HFFc6 (cell line): ENCODE measurements around the gene CDH20. TPM values are rescaled to one million over a fixed set of nuclear protein-coding genes. Genes with fewer than 3 reads are reported as not detected.

Source experiments
- DNase-seq: peaks from one replicate; pipeline ENCODE4 v3.0.0-alpha.2; 2018
- H3K27ac Mint-ChIP-seq: 2 replicates; pipeline ENCODE4 v1.8.0; 2020; ENCODE audit warnings: mild to moderate bottlenecking, mixed read lengths
- H3K27me3 Mint-ChIP-seq: 2 replicates; pipeline ENCODE4 v1.8.0; 2021; ENCODE audit warnings: mild to moderate bottlenecking, moderate library complexity, mixed read lengths; ENCODE audit not compliant: insufficient read depth
- H3K36me3 Mint-ChIP-seq: 2 replicates; pipeline ENCODE4 v1.8.0; 2021; ENCODE audit warnings: low read depth, mixed read lengths
- H3K4me1 Mint-ChIP-seq: 2 replicates; pipeline ENCODE4 v1.8.0; 2020; ENCODE audit warnings: low read depth, mixed read lengths
- H3K4me3 Mint-ChIP-seq: 2 replicates; pipeline ENCODE4 v1.8.0; 2020; ENCODE audit warnings: mild to moderate bottlenecking, moderate library complexity, mixed read lengths
- H3K9me3 Mint-ChIP-seq: 2 replicates; pipeline ENCODE4 v1.8.0; 2020; ENCODE audit warnings: mild to moderate bottlenecking, mixed read lengths
- CTCF ChIP-seq: fragments of 200-600 bp; sonication (generic); IDR thresholded peaks from 2 replicates; pipeline ENCODE4 v1.5.0; 2021; ENCODE audit warnings: antibody characterized with exemption, mild to moderate bottlenecking
- total RNA-seq, 6 experiments: library from RNA; stranded (reverse); fragmentation: NEBNext Ultra II Directional; extraction: Animal tissue kit (Norgen Biotek cat#: 25700); gene quantifications; 2 replicates in 1 of 6; 3 replicates in 5 of 6; pipeline ENCODE4 v1.2.3, GENCODE V29; 2021

Gene CDH20
- total RNA-seq, 6 experiments from 2014 or later = not detected

- H3K27ac Mint-ChIP-seq = no peak overlapping the region
Measured at GRCh38 chr18:61583548-61583947, 250.3 kb downstream of the CDH20 start.

GRCh38 chr18:61587865-61588264, 254.6 kb downstream of the CDH20 start:
- DNase-seq = no peak
- Mint-ChIP-seq H3K36me3 (peaks cover 31% of the 10 kb centered on the region), H3K4me3 (no peak overlapping the region), H3K4me1 (peaks cover 31% of the 10 kb centered on the region), H3K27me3 (no peaks in the 10 kb centered on the region), H3K9me3 (no peaks in the 10 kb centered on the region), H3K27ac (peak overlapping the region; percentile 4)
- no peak for TF ChIP-seq CTCF

More at GRCh38 chr18:61583548-61583947, 250.3 kb downstream of the CDH20 start:
- Mint-ChIP-seq H3K4me1 (peaks cover 45% of the 10 kb centered on the region), H3K9me3 (no peaks in the 10 kb centered on the region), H3K4me3 (no peak overlapping the region), H3K27me3 (no peaks in the 10 kb centered on the region), H3K36me3 (peaks cover 19% of the 10 kb centered on the region)
- DNase-seq = no peak
- TF ChIP-seq CTCF = no peak

- Mint-ChIP-seq H3K9me3 (no peaks in the 10 kb centered on the region), H3K36me3 (peaks cover 28% of the 10 kb centered on the region), H3K4me3 (peak overlapping the region; percentile 41), H3K27ac (peak overlapping the region; percentile 80), H3K27me3 (no peaks in the 10 kb centered on the region), H3K4me1 (peaks cover 31% of the 10 kb centered on the region)
- no peak for DNase-seq
- no peak for TF ChIP-seq CTCF
Measured at GRCh38 chr18:61589053-61589723, 256.0 kb downstream of the CDH20 start.

GRCh38 chr18:61589724-61590065, 256.5 kb downstream of the CDH20 start:
- DNase-seq = peak; percentile 78
- Mint-ChIP-seq H3K27me3 (no peaks in the 10 kb centered on the region), H3K4me3 (peak overlapping the region; percentile 41), H3K27ac (peak overlapping the region; percentile 80), H3K9me3 (no peaks in the 10 kb centered on the region), H3K4me1 (peaks cover 31% of the 10 kb centered on the region), H3K36me3 (peaks cover 26% of the 10 kb centered on the region)
- no peak for TF ChIP-seq CTCF

GRCh38 chr18:61591253-61591652, 258.0 kb downstream of the CDH20 start:
- no peaks in the 10 kb centered on the region for H3K27me3 Mint-ChIP-seq
- no peak for TF ChIP-seq CTCF
- peaks cover 19% of the 10 kb centered on the region for H3K36me3 Mint-ChIP-seq
- DNase-seq = no peak
- H3K4me1 Mint-ChIP-seq = peaks cover 39% of the 10 kb centered on the region
- no peak overlapping the region for H3K4me3 Mint-ChIP-seq
- no peak overlapping the region for H3K27ac Mint-ChIP-seq
- H3K9me3 Mint-ChIP-seq = no peaks in the 10 kb centered on the region
